ENCODE data around the gene CCDC80.

The CCDC80 gene

DNA sequence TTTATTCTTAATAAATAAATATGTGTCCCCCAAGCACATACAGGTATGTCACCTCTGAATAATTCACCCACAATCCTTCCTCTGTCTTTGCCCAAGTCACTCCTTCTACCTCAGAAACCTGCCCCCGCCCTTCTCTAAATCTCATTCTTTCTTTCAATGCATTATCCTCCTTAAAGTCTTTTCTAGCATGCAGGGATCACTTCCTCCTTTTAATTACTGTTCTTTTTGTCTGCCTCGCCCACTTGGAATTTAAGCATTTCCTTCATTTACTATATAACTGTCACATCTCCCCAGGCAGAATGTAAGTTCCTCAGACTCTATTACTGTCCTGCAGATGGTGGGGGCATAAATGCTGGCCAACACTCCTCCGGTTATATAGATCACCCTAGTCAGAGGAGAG is 7.8 kb downstream of the CCDC80 start:
- DNase-seq, result no peak

DNA sequence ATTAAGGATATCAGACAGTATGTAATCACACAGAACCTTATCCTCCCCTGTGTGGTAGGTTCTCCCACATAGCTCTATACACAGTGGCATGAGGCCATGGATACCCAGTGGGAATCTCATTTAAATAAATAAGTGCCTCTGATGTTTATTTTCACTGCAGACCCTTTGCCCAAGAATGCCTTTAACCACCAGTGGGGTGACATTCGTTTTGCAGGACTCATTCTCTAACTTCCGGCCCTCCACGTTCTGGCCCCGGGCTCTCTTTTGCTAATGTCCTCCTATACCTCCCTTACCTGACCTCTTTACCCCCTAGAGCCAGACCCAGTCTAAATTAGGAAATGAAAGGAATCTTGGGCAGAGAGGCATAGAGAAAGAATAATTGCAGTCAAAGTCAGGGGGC is 8.3 kb downstream of the CCDC80 start:
- no peak for DNase-seq

DNA sequence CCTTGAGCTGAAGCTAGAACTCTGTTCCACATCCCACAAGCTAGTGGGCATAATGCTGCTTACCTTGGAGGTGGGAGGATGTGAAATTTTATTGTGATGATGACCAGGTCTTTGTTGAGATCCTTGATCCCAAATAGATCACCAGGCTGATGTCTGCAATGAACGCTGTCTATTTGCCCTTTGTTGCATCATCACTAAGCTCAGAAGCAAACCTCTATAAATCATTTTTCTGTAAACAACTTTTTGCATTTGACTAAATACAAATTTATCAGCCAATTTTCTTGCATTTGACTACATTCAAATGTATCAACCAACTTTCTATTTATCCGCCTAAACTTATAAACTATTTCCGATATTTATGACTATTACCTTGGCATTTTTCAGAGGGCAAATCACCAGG is 9.7 kb downstream of the CCDC80 start:
- no peak for DNase-seq

DNA sequence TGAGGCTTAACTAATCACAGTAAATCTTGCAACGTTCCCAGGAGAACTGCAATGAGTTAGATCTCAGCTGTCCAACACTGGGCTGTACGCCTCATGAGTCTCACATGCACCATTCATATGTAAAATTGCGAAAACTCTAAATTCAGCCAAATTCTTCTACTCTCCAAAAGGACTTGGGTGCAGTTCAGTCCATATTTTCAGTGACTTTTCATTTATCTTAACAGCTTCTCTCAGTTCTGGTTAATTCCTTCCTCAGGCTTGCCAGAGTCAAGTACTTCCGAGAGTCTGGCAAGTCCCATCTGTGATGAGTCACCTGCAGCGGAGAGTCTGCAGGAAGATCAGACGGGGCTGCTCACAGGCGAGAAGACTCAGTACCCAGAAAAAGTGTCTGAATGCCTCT is 11.5 kb downstream of the CCDC80 start:
- DNase-seq, result no peak

DNA sequence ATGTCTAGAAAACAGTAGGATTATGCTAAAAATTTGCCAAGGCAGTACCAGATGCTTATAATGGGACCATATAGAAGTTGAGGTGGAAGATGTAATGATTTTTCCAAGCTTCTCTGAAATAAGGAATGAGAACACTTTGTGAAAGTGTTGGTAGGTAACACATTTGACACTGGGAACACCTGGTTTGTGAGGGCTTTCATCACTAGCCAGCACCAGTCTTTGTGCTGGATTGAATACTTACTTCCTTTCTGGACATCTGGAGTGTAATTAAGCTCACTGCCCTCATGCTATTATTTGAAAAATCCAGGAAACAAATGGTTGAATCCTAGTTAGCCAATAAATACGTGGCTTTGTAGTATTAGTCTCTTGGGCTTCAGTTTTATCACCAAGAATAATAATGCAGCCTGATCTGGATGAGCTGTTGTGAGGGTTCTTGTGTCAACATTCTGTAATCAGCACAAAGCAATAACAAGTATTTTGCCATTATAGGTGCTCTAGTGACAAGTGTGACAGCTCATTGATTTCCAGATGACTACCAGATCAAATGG is 12.9 kb downstream of the CCDC80 start:
- no peak for DNase-seq

DNA sequence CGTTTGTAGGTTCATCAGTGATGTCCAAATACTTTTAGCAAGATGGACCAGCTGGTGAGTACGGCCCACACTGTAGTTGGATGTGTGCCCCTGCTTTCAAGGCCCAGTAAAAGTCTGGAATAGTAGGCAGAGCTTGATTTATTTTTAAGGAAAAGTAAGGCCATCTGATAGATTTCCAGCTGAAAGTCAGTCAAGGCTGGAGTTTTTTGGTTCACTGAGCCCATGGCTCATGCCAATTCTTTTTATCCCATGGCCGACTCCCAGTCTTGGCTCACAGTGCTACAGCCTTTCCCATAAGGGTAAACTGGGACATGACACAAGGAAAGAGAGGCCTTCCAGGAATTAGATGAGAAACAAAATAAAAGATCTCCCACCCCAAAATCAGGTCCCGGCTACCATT is 13.5 kb downstream of the CCDC80 start:
- DNase-seq, result no peak

DNA sequence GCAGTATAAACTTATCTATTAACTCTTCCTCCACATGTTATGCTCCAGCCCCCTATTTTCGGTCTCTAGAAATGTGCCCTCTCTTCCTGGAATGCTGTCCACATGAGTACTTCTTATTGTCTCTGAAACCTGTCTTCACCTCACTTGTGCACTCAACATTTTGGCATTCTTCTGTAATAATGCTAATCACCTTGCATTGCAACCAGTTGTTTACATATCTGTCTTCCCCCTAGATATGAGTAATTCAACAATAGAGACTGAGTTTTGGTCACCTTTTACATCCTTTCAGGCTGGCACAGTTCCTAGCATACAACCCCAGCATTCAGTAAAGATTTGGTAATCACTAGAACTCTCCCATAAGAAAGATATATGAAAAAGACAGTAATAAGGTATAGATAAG is 17.2 kb downstream of the CCDC80 start:
- DNase-seq, result no peak

DNA sequence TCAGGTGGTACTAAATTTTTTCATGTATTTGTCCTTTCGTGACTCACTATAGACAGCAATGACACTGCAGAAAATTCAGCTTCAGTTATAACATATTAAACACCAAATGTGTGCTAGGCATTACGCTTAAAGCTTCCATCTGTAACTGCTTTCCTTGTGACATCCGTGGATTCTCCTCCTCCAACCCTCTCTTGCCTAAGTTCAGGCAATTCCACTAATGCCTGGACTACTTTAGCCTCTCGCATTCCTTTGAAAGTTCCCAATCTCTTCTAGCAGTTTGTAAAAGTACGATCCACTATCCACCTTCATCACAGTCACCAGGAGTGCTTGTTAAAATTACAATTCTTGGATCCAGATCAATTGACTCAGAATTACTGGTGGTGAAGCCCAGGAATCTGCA is 17.7 kb downstream of the CCDC80 start:
- no peak for DNase-seq

DNA sequence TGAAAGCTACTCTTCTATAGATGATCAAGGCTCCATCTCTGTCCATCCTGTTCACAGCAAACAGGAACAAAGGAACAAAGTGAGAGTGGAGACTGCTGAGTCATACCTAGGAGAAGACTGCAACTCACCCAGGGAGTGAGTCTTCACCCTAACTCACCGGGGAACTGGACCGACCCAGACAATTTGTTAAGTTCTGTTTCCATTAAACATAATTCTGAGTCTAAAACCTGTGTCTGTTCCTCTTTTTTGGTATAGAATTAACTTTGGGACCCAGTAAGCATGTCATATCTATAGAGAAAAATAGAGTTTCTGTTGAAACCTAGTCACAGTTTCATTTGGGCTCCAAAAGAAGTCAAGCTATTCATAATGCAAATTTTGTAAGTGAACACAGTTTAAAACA is 21.6 kb downstream of the CCDC80 start:
- no peak for DNase-seq

DNA sequence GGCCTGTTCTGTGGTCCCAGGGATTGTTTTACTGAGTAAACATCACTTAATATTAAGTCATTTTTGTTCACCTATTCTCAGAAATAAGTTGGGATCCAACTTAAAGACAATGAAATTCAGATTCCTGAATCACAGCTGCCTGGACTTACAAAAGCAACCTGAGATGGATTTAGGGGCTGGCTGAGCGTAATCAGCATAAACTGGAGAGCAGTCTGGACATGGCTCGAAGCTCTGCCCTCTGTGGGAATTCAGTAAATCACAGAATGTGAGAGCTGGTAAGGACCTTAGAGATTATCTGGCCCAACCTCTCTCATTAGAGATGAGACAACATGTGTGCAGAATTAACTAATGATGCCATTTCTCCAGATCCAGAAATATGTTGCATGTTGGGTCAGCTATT is 23.7 kb downstream of the CCDC80 start:
- DNase-seq, result no peak

DNA sequence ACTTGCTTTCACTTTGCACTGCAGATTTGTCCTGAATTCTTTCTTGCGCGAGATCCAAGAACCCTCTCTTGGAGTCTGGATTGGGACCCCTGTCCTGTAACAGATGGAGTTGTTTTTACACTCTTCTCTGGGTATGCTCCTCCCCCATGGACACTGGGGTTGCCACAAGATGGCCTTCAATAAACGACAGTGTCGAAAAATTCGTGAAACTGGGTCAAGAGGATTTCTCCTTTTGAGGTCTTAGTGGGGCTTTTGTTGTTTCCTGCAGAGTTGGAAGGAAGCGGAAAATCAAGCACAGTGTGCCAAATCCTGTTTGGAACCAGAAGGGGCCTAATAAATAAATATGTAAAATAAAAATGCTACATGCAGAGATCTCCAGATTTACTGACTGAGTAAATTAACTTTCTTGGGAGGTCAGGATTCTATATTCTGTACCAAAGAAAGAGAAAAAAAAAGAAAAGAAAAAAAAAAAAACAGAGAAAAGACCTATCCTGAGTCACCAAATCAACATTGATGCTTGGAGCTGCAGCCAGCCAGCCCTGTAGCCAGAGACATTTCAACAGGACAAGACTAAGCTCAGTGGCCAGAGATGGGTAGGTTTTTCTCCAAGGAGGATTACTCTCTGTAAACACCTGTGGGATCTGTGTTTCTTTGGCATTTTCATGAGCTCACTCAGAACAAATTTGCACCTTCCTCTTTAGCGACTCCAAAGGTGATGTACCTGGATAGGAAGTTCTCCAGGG is 24.8 kb downstream of the CCDC80 start:
- DNase-seq, result no peak

DNA sequence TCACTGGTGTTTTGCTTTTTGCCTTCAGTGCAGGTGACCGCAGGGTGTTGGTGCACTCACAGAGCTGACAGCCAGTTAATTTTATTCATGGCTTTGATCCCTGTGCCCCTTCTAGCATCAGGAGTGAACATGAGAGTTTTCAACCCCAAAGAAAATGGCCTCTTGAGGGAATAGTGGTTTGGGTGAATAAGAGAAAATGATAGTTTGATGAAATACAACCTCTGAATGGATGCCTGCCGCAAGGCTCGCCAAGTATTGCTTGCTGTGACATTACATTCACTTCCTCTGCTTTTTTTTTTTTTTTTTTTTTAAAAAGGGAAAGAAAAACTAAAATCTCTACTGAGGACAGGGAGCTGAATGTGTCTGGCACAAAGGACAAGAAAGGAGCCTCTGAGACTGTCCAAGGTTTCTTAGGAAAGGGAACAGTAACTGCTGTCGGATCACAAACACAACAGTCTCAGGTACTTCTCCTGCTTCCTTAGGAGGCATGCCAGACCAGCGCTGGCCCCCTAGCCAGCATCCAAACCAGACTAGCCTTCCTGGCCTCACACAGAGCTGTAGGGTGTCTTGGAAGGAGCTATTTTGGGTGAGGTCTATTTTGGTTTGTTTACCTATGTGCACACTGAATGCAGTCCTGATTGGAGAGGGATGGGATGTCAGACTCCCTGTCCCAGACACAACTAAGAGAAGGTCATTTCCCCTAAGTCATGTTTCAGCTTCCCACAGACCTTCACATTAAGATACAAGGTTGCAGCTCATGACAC is 29.0 kb downstream of the CCDC80 start:
- DNase-seq, result no peak

DNA sequence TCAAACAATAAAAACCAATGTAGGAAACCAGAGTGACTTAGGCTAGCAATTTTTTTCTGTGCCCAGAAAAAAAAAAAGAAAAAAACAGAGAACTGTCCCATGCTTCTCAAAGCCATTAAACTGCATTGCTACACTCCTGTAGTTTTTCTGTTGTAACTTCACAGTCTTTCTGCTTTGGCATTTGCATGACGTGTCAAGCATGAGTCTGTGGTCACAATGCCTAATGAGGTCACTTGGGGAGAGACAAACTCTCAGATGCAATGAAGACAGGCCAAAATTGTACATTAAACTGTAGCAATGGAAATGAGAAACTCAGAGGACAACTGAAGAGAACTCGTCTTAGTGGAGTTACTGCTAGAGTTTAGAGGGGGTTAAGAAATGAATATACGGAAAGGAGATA is 30.8 kb downstream of the CCDC80 start:
- no peak for DNase-seq

DNA sequence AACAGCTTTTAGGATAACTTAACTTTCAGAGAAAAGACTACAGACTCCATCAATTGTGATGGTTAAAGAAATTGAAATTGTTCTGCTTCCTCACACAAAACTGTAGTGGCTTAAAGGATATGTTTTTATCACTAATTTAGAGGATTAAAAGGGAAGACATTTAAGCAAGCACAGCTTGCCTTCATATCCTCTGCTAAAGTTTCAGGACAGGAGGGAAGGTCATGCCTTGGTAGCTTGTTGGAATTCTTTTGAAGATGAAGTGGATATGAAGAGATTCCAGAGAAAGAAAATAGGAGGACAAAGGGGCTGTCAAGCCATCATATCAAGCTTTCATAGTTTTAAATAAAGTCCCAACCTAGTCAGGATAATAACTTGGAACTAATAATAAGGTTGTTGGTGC is 33.1 kb downstream of the CCDC80 start:
- DNase-seq, result no peak

DNA sequence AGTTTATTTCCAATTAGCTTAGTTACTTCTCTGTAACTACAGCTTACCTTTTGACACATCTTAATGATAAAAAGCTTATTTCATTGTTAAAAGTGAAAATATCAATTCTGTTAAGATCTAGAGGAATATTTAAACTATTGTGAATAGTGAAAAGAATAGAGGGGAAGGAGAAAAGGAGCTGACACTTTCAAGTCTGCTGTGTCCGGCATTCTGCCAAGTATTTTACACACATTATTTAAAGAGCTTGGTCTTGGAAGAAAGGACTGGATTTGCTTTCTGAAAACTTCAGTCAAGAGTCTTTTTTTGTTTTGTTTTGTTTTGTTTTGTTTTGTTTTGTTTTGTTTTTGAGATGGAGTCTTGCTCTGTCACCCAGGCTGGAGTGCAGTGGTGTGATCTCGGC is 34.8 kb downstream of the CCDC80 start:
- no peak for DNase-seq

DNA sequence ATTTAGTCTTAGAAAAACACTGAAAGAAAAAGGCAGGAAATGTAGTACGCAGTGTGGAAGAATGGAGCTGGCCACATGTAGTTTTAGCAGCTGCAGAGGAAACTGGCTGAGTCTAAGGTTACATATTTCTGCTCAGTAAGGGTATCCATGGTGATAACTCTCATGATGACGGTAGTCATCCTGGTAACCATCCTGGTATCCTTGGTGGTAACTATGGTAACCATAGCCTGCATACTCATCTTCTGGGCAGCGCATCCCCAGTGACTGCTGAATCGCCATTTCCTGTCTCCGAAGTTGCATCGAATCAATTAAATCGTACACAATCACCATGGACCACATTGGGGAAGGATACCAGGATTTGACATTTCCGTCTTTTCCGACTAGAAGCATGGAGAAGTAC is 35.7 kb downstream of the CCDC80 start:
- DNase-seq, result no peak

DNA sequence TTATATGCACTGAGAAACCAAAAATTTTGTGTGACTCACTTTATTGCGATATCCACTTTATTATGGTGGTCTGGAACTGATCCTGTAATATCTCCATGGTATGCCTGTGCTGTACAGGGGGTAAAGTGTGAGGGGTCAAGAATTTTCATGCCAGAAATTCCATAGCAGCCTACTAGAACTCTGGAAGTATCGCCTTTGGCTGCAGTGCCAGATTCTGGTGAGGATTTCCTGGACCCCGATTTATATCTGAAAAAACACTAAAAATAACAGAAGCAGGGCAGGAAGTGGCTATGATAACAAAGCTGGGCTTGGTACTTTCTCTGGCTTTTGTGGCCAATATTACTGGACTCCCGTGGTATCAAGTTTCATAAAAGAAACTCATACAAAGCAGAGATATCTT is 36.4 kb downstream of the CCDC80 start:
- no peak for DNase-seq

DNA sequence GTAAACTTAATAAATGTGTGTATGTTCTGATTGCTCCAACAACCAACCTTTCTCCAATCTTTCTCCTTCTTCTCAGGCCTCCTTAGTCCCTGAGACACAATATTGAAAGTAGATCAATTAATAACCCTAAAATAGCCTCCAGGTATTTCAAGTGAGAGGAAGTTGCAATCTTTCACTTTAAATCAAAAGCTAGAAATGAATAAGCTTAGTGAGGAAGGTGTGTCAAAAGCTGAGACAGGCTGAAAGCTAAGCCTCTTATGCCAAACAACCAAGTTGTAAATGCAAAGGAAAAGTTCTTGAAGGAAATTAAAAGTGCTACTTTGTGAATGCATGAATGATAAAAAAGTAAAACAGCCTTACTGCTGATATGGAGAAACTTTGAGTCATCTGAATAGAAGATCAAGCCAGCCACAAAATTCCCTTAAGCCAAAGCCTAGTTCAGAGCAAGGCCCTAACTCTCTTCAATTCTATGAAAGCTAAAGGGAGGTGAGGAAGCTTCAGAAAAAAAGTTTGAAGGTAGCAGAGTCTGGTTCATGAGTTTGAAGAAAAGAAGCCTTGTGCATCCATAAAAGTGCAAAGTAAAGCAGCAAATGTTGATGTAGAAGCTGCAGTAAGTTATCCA is 38.6 kb downstream of the CCDC80 start:
- DNase-seq, result no peak

DNA sequence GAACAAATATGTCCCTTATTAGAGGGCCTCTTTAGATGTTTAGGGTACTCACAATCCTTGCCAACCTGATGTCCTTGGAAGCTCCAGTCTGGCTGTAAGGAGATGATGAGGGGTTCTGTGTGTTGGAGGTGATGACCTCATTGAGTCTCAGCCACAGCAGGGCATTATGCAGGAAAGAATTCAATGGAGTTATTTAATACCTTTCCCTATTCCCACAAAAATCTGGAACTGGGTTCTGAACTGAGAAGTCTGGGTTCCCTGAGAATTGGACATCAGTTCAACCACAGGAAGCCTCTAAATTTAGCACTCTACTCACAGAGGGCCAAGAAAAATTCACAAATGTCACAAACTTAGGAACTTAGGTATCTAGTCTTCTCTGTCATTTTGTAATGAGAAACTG is 42.2 kb downstream of the CCDC80 start:
- DNase-seq, result no peak

DNA sequence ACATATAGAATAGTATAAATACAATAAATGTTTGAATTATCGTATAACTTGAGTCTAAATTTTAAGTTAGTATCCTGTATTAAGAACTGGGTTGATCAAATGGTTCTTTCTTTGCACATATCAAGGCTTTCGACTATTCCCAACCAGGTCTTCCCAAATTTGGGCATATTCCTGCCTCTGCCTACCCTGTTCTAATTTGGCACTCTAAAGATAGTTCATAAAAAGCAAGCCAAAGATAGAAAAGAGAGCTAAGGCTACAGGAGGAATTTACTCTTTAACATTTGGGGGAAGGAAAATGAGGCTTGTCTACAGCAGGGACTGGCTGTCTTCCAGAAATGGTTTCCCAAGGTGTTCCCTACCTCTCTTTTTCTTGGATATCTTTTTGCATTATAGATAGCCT is 43.0 kb downstream of the CCDC80 start:
- no peak for DNase-seq

DNA sequence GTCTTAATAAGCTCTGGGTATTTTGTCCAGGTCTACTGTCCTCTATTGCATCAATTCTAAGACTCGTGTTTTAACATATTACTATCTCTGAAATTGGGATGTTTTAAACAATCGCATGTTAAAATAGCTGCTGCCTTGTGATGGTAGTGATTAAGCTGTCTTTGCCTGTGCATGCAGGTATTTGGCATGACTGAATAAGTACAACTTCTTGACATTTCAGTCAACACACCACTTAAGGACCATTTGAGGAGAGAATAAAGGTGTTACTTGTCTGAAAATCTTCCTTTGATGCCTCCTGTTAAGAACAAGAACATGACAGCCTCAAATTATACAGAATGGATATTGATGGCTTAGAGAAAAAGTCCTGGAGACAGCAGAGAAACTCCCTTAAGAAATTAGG is 46.1 kb downstream of the CCDC80 start:
- no peak for DNase-seq

DNA sequence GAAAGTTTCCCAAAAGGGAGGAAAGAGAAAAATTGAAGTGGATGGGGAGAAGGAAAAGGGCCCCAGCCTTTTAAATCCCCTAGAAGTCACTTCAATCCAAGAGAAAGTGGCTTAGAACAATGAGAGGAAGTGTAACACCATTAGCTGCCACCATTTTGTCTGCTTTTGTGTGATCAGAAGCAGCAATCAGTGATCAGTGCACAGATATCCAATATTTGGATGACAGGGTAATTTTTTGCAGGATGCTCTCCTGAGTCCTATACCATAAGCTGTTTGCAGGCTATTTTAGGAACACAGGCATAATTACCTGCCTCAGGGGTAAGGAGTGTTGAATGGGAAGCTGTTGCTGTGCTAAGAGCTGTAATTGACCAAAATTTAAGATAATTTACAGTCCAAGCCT is 47.7 kb downstream of the CCDC80 start:
- DNase-seq, result no peak

DNA sequence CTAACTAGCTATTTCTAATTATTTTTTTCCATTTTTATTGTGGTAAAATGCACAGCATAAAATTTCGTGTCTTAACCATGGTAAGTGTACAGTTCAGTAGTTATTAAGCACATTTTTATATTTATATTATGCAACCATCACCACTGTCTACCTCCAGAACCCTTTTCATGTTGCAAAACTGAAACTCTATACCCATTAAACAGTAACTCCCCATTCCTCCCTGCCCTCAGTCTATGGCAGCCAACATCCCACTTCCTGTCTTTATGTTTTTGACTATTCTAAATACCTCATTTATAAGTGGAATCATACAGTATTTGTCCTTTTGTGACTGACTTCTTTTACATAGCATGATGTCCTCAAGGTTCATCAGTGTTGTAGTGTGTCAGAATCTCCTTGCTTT is 53.6 kb downstream of the CCDC80 start:
- no peak for DNase-seq

DNA sequence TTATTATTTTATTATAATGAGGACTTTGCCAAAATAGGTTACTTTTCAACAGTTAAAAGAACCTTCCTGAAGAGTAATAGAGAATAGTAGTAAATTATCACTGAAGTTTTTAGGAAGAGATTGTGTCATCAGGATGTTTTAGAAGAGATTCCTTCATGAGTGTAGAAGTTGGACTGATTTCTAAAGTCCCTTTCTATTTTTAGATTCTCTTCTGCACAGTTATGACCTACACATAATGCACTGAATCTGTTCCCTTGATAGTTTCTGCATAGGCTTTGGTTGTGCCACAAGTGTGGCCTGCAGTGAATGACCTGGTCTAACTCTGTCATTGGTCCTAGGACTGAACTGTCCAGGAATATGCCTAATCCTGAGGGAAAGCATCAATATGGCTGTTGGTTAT is 55.2 kb downstream of the CCDC80 start:
- no peak for DNase-seq

All from activated CD8-positive, alpha-beta memory T cell treated with anti-CD3 and anti-CD28 coated beads, Interleukin-2, amount 50 U/mL, for 48 hours (primary cell).